GM18526 (cell line): Measurements from ENCODE around the gene BLTP3A.
A peak's percentile ranks its signal among the peaks of the same experiment; 100 is the strongest.

Source experiments
- POLR2A ChIP-seq: IDR thresholded peaks from 3 replicates; pipeline ENCODE4 v1.6.1; 2011; ENCODE audit not compliant: insufficient read length; ENCODE audit errors: extremely low read depth

The BLTP3A gene

GRCh38 chr6:34791701-34792604 is at the start of gene BLTP3A:
Gene BLTP3A (plus strand): TSS chr6:34792083. CDS start chr6:34792251, 168 bp downstream.
- peak; percentile 57 for TF ChIP-seq POLR2A

GRCh38 chr6:34742094-34742493 is 49.8 kb upstream of the BLTP3A start:
- no peak for TF ChIP-seq POLR2A

GRCh38 chr6:34743625-34744293 is 48.1 kb upstream of the BLTP3A start:
- TF ChIP-seq POLR2A = no peak

GRCh38 chr6:34745277-34746103 is 46.4 kb upstream of the BLTP3A start:
- TF ChIP-seq POLR2A = no peak

- TF ChIP-seq POLR2A = no peak
These were observed 45.6 kb upstream of the BLTP3A start for GRCh38 chr6:34746104-34746846.

- no peak for TF ChIP-seq POLR2A
These were observed 43.1 kb upstream of the BLTP3A start for GRCh38 chr6:34748757-34749156.

GRCh38 chr6:34757687-34758274 is 34.1 kb upstream of the BLTP3A start:
- TF ChIP-seq POLR2A = no peak

- TF ChIP-seq POLR2A = no peak
These were observed 31.8 kb upstream of the BLTP3A start for GRCh38 chr6:34760108-34760507.

- no peak for TF ChIP-seq POLR2A
These were observed 23.7 kb upstream of the BLTP3A start for GRCh38 chr6:34768148-34768547.

GRCh38 chr6:34771727-34772126 is 20.2 kb upstream of the BLTP3A start:
- TF ChIP-seq POLR2A = no peak

GRCh38 chr6:34772940-34773339 is 18.9 kb upstream of the BLTP3A start:
- TF ChIP-seq POLR2A = no peak

GRCh38 chr6:34773916-34774315 is 18.0 kb upstream of the BLTP3A start:
- TF ChIP-seq POLR2A = no peak

GRCh38 chr6:34774967-34775366 is 16.9 kb upstream of the BLTP3A start:
- no peak for TF ChIP-seq POLR2A

- no peak for TF ChIP-seq POLR2A
These were observed 3.8 kb upstream of the BLTP3A start for GRCh38 chr6:34788111-34788510.
